Liver (tissue), 9 donors: ENCODE data around the gene ARL5A. TPM values are rescaled to one million over a fixed set of nuclear protein-coding genes. Genes with fewer than 3 reads are reported as not detected.

ENCODE experiments used
- DNase-seq: peaks from one replicate; pipeline ENCODE4 v3.0.0-alpha.2; 2017; ENCODE audit warnings: low spot score
- H3K27ac ChIP-seq, 2 donors: one replicate each; pipeline ENCODE4 v1.7.0; 2013; ENCODE audit warnings: inconsistent platforms in 2 of 2, low read length in 2 of 2, control low read depth in 1 of 2, low read depth in 1 of 2, mild to moderate bottlenecking in 1 of 2
- H3K27me3 ChIP-seq, 4 donors: one replicate each; pipeline versions ENCODE4 v1.6.1 to v1.7.0; 2013; ENCODE audit warnings: low read length in 3 of 4, inconsistent platforms in 1 of 4, mild to moderate bottlenecking in 1 of 4, moderate library complexity in 1 of 4; ENCODE audit not compliant: control insufficient read depth in 4 of 4, insufficient read depth in 4 of 4
- H3K36me3 ChIP-seq, 4 donors: one replicate each; pipeline versions ENCODE4 v1.6.1 to v1.7.0; 2013; ENCODE audit warnings: low read length in 3 of 4, mild to moderate bottlenecking in 3 of 4, low read depth in 1 of 4, moderate library complexity in 1 of 4; ENCODE audit not compliant: control insufficient read depth in 4 of 4, insufficient read depth in 3 of 4
- H3K4me1 ChIP-seq, 4 donors: one replicate each; pipeline versions ENCODE4 v1.6.1 to v1.7.0; 2013; ENCODE audit warnings: low read length in 3 of 4, mild to moderate bottlenecking in 3 of 4, moderate library complexity in 1 of 4; ENCODE audit not compliant: control insufficient read depth in 4 of 4, insufficient read depth in 4 of 4
- H3K4me3 ChIP-seq, 3 donors: one replicate each; pipeline versions ENCODE4 v1.6.1 to v1.7.0; 2013; ENCODE audit warnings: low read length in 3 of 3, control low read depth in 1 of 3, low read depth in 1 of 3, mild to moderate bottlenecking in 1 of 3
- H3K9ac ChIP-seq, 2 donors: one replicate each; pipeline ENCODE4 v1.7.0; 2013; ENCODE audit warnings: low read length in 2 of 2, mild to moderate bottlenecking in 2 of 2, moderate library complexity in 2 of 2, control low read depth in 1 of 2, low read depth in 1 of 2
- H3K9me3 ChIP-seq, 4 donors: one replicate each; pipeline versions ENCODE4 v1.6.1 to v1.7.0; 2013; ENCODE audit warnings: low read length in 3 of 4; ENCODE audit not compliant: control insufficient read depth in 4 of 4
- FOXA2 ChIP-seq: IDR thresholded peaks from 2 replicates; pipeline ENCODE4 v1.6.1; 2016; ENCODE audit warnings: antibody characterized with exemption
- GABPA ChIP-seq, 2 donors: IDR thresholded peaks in 1 of 2; conservative IDR thresholded peaks in 1 of 2; 2 replicates each; pipeline ENCODE4 v1.6.1; 2016; ENCODE audit warnings: antibody characterized with exemption in 2 of 2, mild to moderate bottlenecking in 1 of 2, moderate library complexity in 1 of 2
- HNF4A ChIP-seq, 2 donors: conservative IDR thresholded peaks; 2 replicates each; pipeline ENCODE4 v1.6.1; 2016; ENCODE audit warnings: antibody characterized with exemption in 2 of 2, mild to moderate bottlenecking in 2 of 2
- HNF4G ChIP-seq: IDR thresholded peaks from 2 replicates; pipeline ENCODE4 v1.6.1; 2016; ENCODE audit warnings: antibody characterized with exemption
- JUND ChIP-seq, 2 donors: IDR thresholded peaks; 2 replicates each; pipeline ENCODE4 v1.6.1; 2016; ENCODE audit warnings: antibody characterized with exemption in 2 of 2
- NR2F2 ChIP-seq: IDR thresholded peaks from 2 replicates; pipeline ENCODE4 v1.6.1; 2016; ENCODE audit warnings: antibody characterized with exemption
- RAD21 ChIP-seq, 2 donors: IDR thresholded peaks; 2 replicates each; pipeline ENCODE4 v1.6.1; 2016; ENCODE audit warnings: antibody characterized with exemption in 2 of 2, mild to moderate bottlenecking in 2 of 2
- SP1 ChIP-seq: IDR thresholded peaks from 2 replicates; pipeline ENCODE4 v1.6.1; 2018; ENCODE audit warnings: antibody characterized with exemption, mild to moderate bottlenecking
- TAF1 ChIP-seq: conservative IDR thresholded peaks from 2 replicates; pipeline ENCODE4 v1.6.1; 2016; ENCODE audit warnings: antibody characterized with exemption, mild to moderate bottlenecking
- YY1 ChIP-seq: IDR thresholded peaks from 2 replicates; pipeline ENCODE4 v1.6.1; 2016; ENCODE audit warnings: antibody characterized with exemption, mild to moderate bottlenecking
- WGBS: extraction: QIAGEN DNeasy Blood & Tissue Kit; methylation state at CpG from one replicate; pipeline ENCODE4 v1.1.7; 2013; 5-methylcytosine and 5-hydroxymethylcytosine counted together
- polyA plus RNA-seq, 2 donors: library from polyadenylated mRNA; stranded (reverse) in 1 of 2; unstranded in 1 of 2; fragments of 200-250 nt in 1 of 2; fragments of >200 nt in 1 of 2; fragmentation: Nextera tagmentation in 1 of 2; extraction: Ambion mirVana in 1 of 2; gene quantifications; one replicate each; pipeline versions ENCODE4 v1.2.1 to v1.2.3, GENCODE V29; 2013 to 2015
- total RNA-seq, 2 donors: library from RNA; depleted of rRNA; stranded (reverse); fragments of >200 nt; gene quantifications; one replicate each; pipeline ENCODE4 v1.2.3, GENCODE V29; 2014
- TF ChIP-seq, protein P1 (sequence below): IDR thresholded peaks from 2 replicates; pipeline ENCODE4 v1.6.1; 2016; ENCODE audit warnings: antibody characterized with exemption, mild to moderate bottlenecking
- TF ChIP-seq, protein P2 (sequence below): IDR thresholded peaks from 2 replicates; pipeline ENCODE4 v1.6.1; 2016; ENCODE audit warnings: antibody characterized with exemption
- TF ChIP-seq, protein P3 (sequence below): IDR thresholded peaks from 2 replicates; pipeline ENCODE4 v1.6.1; 2016; ENCODE audit warnings: antibody characterized with exemption
- donor health status: healthy.
- donor health status: healthy.
- donor health status: healthy.
- donor health status: healthy.
- donor health status: healthy.

Gene ARL5A
- total and polyA plus RNA-seq, 4 donors = 9.0 to 41.6 (median 18.0) TPM

DNA sequence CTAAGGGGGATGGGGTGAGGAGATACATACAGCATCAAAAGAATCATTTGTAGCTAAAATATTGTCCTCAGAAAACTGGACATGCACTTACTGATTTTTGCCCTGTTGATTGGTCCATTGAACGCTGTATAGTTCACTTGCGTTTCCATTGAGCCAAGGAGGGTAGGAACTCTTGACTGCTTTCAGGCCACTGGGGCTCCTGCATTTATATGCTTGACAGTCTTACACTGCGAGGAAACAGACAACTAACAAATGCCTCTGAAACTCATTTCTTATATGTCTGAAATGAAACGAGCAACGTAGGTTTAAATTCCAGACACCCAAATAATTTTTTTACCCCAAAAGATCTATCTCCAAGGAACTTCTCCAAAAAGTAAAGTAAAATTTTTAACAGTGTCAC lies 42.1 kb downstream of the ARL5A start:
- TF ChIP-seq, protein P1, sequence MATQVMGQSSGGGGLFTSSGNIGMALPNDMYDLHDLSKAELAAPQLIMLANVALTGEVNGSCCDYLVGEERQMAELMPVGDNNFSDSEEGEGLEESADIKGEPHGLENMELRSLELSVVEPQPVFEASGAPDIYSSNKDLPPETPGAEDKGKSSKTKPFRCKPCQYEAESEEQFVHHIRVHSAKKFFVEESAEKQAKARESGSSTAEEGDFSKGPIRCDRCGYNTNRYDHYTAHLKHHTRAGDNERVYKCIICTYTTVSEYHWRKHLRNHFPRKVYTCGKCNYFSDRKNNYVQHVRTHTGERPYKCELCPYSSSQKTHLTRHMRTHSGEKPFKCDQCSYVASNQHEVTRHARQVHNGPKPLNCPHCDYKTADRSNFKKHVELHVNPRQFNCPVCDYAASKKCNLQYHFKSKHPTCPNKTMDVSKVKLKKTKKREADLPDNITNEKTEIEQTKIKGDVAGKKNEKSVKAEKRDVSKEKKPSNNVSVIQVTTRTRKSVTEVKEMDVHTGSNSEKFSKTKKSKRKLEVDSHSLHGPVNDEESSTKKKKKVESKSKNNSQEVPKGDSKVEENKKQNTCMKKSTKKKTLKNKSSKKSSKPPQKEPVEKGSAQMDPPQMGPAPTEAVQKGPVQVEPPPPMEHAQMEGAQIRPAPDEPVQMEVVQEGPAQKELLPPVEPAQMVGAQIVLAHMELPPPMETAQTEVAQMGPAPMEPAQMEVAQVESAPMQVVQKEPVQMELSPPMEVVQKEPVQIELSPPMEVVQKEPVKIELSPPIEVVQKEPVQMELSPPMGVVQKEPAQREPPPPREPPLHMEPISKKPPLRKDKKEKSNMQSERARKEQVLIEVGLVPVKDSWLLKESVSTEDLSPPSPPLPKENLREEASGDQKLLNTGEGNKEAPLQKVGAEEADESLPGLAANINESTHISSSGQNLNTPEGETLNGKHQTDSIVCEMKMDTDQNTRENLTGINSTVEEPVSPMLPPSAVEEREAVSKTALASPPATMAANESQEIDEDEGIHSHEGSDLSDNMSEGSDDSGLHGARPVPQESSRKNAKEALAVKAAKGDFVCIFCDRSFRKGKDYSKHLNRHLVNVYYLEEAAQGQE = no peak
- no peak for TF ChIP-seq HNF4A (conservative IDR thresholded peaks at IDR 0.05)
- Histone ChIP-seq H3K27ac (no peak overlapping the region), H3K9ac (no peak overlapping the region), H3K4me1 (no peaks in the 10 kb centered on the region), H3K9me3 (no peaks in the 10 kb centered on the region), H3K36me3 (peaks cover 0 to 9% (median 2%) of the 10 kb centered on the region in 4 donors), H3K4me3 (no peak overlapping the region), H3K27me3 (no peaks in the 10 kb centered on the region)
- over 99% methylated on average over 5 of the region's 5 CpGs for WGBS
- DNase-seq = no peak

DNA sequence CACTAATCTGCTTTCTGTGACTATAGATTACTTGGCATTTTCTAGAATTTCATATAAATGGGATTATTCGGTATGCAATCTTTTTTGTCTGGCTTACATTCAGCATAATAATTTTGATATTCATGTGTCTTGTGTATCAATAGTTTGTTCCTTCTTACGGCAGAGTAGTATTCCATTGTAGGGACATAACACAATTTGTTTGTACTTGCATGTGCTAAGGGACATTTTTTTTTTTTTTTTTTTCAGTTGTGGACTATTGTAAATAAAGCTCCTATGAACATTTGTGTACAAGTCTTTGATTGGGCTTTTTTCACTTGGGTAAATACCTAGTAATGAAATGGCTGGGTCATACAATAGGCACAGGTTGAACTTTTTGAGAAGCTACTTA lies 45.1 kb downstream of the ARL5A start:
- peaks cover 0 to 2% (median 0%) of the 10 kb centered on the region in 4 donors for H3K9me3 ChIP-seq
- no peak overlapping the region for H3K9ac ChIP-seq
- H3K36me3 ChIP-seq = peaks cover 0 to 9% (median 5%) of the 10 kb centered on the region in 4 donors
- no peak overlapping the region for H3K27ac ChIP-seq
- no peak overlapping the region for H3K4me3 ChIP-seq
- DNase-seq = no peak
- TF ChIP-seq FOXA2 = no peak
- no peak for TF ChIP-seq RAD21 (IDR thresholded peaks at IDR 0.05)
- TF ChIP-seq, protein P2, sequence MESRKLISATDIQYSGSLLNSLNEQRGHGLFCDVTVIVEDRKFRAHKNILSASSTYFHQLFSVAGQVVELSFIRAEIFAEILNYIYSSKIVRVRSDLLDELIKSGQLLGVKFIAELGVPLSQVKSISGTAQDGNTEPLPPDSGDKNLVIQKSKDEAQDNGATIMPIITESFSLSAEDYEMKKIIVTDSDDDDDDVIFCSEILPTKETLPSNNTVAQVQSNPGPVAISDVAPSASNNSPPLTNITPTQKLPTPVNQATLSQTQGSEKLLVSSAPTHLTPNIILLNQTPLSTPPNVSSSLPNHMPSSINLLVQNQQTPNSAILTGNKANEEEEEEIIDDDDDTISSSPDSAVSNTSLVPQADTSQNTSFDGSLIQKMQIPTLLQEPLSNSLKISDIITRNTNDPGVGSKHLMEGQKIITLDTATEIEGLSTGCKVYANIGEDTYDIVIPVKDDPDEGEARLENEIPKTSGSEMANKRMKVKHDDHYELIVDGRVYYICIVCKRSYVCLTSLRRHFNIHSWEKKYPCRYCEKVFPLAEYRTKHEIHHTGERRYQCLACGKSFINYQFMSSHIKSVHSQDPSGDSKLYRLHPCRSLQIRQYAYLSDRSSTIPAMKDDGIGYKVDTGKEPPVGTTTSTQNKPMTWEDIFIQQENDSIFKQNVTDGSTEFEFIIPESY = no peak
- TF ChIP-seq GABPA (IDR thresholded peaks at IDR 0.05 in 1 of 2, conservative IDR thresholded peaks at IDR 0.05 in 1 of 2) = no peak
- TF ChIP-seq HNF4G = no peak
- TF ChIP-seq NR2F2 = no peak
- no peak for TF ChIP-seq SP1
- TF ChIP-seq JUND (IDR thresholded peaks at IDR 0.05) = no peak
- TF ChIP-seq, protein P3, sequence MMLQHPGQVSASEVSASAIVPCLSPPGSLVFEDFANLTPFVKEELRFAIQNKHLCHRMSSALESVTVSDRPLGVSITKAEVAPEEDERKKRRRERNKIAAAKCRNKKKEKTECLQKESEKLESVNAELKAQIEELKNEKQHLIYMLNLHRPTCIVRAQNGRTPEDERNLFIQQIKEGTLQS = no peak
- no peak for TF ChIP-seq HNF4A (conservative IDR thresholded peaks at IDR 0.05)
- TF ChIP-seq YY1 = no peak
- no peak for TF ChIP-seq TAF1
- H3K4me1 ChIP-seq = no peaks in the 10 kb centered on the region
- H3K27me3 ChIP-seq = no peaks in the 10 kb centered on the region
- WGBS = 99% methylated on average over 2 of the region's 2 CpGs
